ENCODE data around the gene SEMA4G.
"Not testable (repeated sequence)": the region's sequence is repeated elsewhere in the genome, so short reads cannot be mapped to it uniquely, and the experiment has no call there.

SEMA4G gene

DNA sequence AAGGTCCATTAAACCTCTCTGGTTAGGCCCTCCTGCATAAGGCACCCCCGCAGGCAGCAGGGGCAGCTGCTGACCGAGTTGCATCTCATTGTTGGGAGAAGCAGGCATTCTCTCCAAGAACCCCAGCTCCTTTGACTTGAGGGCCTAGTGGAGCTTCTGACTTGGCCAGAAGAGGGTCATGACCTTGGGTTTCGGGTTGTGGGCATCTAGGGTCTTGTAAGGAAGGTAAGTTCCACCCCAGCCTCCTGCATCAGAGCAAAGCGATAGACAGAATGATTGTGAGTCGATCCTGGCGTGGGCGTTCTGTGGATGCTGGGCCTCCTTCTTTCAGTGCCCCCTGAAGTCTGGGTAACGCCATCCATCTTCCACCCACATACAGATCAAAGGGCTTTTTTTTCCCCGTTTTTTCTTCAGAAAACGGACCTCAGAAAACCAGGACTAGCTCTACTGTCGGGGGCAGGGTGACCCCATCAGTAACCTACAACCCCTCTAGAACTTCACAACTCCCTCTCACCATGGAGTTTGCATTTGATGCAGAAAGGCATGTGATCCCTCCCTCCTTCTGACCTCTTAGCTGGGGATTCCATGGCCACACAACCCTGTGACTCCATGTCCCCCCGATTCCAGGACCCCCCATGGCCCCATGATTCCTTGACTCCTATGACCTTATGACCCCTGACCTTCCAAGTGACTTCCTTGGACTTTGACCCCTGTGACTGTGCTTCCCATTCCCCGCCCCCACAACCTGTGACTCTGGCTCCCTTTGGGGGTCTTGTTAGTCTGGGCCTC lies 3.0 kb downstream of the SEMA4G start:
- Histone ChIP-seq H3K79me2 (ENCODE audit: insufficient read depth, low read length) (no peaks in the 10 kb centered on the region), H3K27ac (ENCODE audit: low read depth, low read length) (no peak overlapping the region), H4K20me1 (ENCODE audit: low read depth, low read length) (no peaks in the 10 kb centered on the region), H3K9me2 (replicated peaks; ENCODE audit: insufficient read depth, low read length) (no peaks in the 10 kb centered on the region), H3K4me3 (ENCODE audit: insufficient read depth, low read length, poor library complexity, severe bottlenecking) (no peak overlapping the region), H3F3A (ENCODE audit: insufficient read depth) (0 out of 2 replicates have a peak, but pooled peaks cover under 1% of the 10 kb centered on the region), H3K27me3 (ENCODE audit: low read length) (no peaks in the 10 kb centered on the region), H3K36me3 (ENCODE audit: low read length) (no peaks in the 10 kb centered on the region), H2AFZ (ENCODE audit: low read depth, low read length, severe bottlenecking) (no peak overlapping the region), H3K9me3 (ENCODE audit: insufficient read depth, low read length) (no peaks in the 10 kb centered on the region), H3K9ac (ENCODE audit: low read length) (no peak overlapping the region), H3K4me2 (ENCODE audit: low read depth, low read length, poor library complexity, severe bottlenecking) (no peak overlapping the region)
- TF ChIP-seq EZH2phosphoT487 (conservative IDR thresholded peaks at IDR 0.05; ENCODE audit: low read length) = no peak
- TF ChIP-seq, protein P1, sequence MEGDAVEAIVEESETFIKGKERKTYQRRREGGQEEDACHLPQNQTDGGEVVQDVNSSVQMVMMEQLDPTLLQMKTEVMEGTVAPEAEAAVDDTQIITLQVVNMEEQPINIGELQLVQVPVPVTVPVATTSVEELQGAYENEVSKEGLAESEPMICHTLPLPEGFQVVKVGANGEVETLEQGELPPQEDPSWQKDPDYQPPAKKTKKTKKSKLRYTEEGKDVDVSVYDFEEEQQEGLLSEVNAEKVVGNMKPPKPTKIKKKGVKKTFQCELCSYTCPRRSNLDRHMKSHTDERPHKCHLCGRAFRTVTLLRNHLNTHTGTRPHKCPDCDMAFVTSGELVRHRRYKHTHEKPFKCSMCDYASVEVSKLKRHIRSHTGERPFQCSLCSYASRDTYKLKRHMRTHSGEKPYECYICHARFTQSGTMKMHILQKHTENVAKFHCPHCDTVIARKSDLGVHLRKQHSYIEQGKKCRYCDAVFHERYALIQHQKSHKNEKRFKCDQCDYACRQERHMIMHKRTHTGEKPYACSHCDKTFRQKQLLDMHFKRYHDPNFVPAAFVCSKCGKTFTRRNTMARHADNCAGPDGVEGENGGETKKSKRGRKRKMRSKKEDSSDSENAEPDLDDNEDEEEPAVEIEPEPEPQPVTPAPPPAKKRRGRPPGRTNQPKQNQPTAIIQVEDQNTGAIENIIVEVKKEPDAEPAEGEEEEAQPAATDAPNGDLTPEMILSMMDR (IDR thresholded peaks at IDR 0.05; ENCODE audit: insufficient read depth, low read length, poor library complexity, severe bottlenecking) = no peak

DNA sequence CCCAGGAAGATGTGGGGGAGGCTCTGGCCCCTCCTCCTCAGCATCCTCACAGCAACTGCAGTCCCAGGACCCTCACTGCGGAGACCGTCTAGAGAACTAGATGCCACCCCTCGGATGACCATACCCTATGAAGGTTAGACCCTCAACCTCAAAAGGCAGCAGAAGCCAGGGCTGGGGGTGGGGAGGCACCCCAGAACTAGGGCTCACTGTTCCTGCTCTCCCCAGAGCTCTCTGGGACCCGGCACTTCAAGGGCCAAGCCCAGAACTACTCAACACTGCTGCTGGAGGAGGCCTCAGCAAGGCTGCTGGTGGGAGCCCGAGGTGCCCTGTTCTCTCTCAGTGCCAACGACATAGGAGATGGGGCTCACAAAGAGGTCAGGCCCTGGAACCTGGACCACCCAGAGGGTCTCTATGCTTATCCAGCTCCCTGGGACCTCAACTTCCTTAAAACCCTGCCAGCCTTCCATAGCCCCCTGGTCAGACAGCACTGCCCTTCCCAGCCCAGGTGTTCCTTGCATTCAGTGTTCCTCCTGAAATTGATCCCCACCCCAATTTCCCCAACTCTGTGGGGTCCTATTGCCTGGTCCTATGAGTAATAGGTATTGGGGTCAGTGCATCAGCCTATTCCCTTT lies 3.7 kb downstream of the SEMA4G start:
- no peak overlapping the region for H2AFZ ChIP-seq (ENCODE audit: low read depth, low read length, severe bottlenecking)
- H3K27me3 ChIP-seq (ENCODE audit: low read length) = no peaks in the 10 kb centered on the region
- H3K27ac ChIP-seq (ENCODE audit: low read depth, low read length) = no peak overlapping the region
- H3K4me3 ChIP-seq (ENCODE audit: insufficient read depth, low read length, poor library complexity, severe bottlenecking) = no peak overlapping the region
- H3K9me3 ChIP-seq (ENCODE audit: insufficient read depth, low read length) = no peaks in the 10 kb centered on the region
- H3F3A ChIP-seq (ENCODE audit: insufficient read depth) = no peaks in the 10 kb centered on the region
- no peak for TF ChIP-seq EZH2phosphoT487 (conservative IDR thresholded peaks at IDR 0.05; ENCODE audit: low read length)
- TF ChIP-seq, protein P1 (IDR thresholded peaks at IDR 0.05; ENCODE audit: insufficient read depth, low read length, poor library complexity, severe bottlenecking) = no peak
- no peak overlapping the region for H3K9ac ChIP-seq (ENCODE audit: low read length)
- no peak overlapping the region for H3K4me2 ChIP-seq (ENCODE audit: low read depth, low read length, poor library complexity, severe bottlenecking)
- no peaks in the 10 kb centered on the region for H3K36me3 ChIP-seq (ENCODE audit: low read length)
- H3K9me2 ChIP-seq (replicated peaks; ENCODE audit: insufficient read depth, low read length) = no peaks in the 10 kb centered on the region
- H3K79me2 ChIP-seq (ENCODE audit: insufficient read depth, low read length) = no peaks in the 10 kb centered on the region
- H4K20me1 ChIP-seq (ENCODE audit: low read depth, low read length) = no peaks in the 10 kb centered on the region

DNA sequence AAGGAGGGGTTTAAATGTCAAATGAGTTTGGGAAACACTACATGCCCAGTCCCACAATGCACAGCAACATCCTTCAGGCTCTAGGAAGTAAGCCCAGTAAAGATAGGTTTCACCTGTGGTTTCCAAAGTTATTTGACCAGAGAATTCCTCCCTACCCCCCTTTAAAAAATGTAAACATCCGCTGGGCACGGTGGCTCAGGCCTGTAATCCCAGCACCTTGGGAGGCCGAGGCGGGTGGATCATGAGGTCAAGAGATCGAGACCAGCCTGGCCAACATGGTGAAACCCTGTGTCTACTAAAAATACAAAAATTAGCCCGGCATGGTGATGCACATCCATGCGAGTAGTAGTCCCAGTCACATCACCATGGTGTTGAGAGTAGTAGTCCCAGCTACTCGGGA lies 6.1 kb downstream of the SEMA4G start:
- H3K79me2 ChIP-seq (ENCODE audit: insufficient read depth, low read length); H3K9me2 ChIP-seq (replicated peaks; ENCODE audit: insufficient read depth, low read length); H3K36me3 ChIP-seq (ENCODE audit: low read length); H3K9ac ChIP-seq (ENCODE audit: low read length); H3K27me3 ChIP-seq (ENCODE audit: low read length); H3K4me2 ChIP-seq (ENCODE audit: low read depth, low read length, poor library complexity, severe bottlenecking); H3K4me3 ChIP-seq (ENCODE audit: insufficient read depth, low read length, poor library complexity, severe bottlenecking); H3K27ac ChIP-seq (ENCODE audit: low read depth, low read length); H3F3A ChIP-seq (ENCODE audit: insufficient read depth); H2AFZ ChIP-seq (ENCODE audit: low read depth, low read length, severe bottlenecking); H3K9me3 ChIP-seq (ENCODE audit: insufficient read depth, low read length); H4K20me1 ChIP-seq (ENCODE audit: low read depth, low read length): not testable (repeated sequence)

DNA sequence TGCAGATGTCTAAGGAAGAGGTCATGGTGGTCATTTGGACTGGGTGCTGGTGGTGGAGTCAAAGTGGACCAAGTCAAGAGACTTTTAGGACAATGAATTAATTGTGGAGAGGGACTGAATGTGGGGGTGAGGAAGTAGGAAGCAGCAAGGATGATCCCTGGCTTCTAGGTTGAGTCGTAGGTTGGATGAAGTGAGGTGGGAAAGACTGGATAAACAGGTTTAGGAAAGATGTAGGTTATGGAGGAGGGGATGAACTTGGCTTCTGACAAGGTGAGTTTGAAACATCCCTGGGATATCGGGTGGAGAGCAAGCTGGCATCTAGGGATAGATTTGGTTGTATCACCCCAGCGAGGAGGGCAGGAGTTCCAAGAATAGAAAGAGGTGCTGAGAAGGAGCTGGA lies 7.6 kb downstream of the SEMA4G start:
- Histone ChIP-seq H3K79me2 (ENCODE audit: insufficient read depth, low read length) (no peaks in the 10 kb centered on the region), H3K27me3 (ENCODE audit: low read length) (no peaks in the 10 kb centered on the region), H2AFZ (ENCODE audit: low read depth, low read length, severe bottlenecking) (no peak overlapping the region), H4K20me1 (ENCODE audit: low read depth, low read length) (no peaks in the 10 kb centered on the region), H3K9me3 (ENCODE audit: insufficient read depth, low read length) (no peaks in the 10 kb centered on the region), H3K27ac (ENCODE audit: low read depth, low read length) (no peak overlapping the region), H3K9me2 (replicated peaks; ENCODE audit: insufficient read depth, low read length) (no peaks in the 10 kb centered on the region), H3K36me3 (ENCODE audit: low read length) (no peaks in the 10 kb centered on the region), H3F3A (ENCODE audit: insufficient read depth) (no peaks in the 10 kb centered on the region), H3K4me3 (ENCODE audit: insufficient read depth, low read length, poor library complexity, severe bottlenecking) (no peak overlapping the region), H3K9ac (ENCODE audit: low read length) (no peak overlapping the region), H3K4me2 (ENCODE audit: low read depth, low read length, poor library complexity, severe bottlenecking) (no peak overlapping the region)
- TF ChIP-seq, protein P1 (IDR thresholded peaks at IDR 0.05; ENCODE audit: insufficient read depth, low read length, poor library complexity, severe bottlenecking) = no peak
- no peak for TF ChIP-seq EZH2phosphoT487 (conservative IDR thresholded peaks at IDR 0.05; ENCODE audit: low read length)
